ENCODE data around the gene PRIMPOL. TPM values are rescaled to one million over a fixed set of nuclear protein-coding genes. Genes with fewer than 3 reads are reported as not detected.

The PRIMPOL gene
- total and polyA plus RNA-seq, 2 of the 4 experiments (the other 2 are of a cell fraction) = 5.6 to 8.8 TPM

DNA sequence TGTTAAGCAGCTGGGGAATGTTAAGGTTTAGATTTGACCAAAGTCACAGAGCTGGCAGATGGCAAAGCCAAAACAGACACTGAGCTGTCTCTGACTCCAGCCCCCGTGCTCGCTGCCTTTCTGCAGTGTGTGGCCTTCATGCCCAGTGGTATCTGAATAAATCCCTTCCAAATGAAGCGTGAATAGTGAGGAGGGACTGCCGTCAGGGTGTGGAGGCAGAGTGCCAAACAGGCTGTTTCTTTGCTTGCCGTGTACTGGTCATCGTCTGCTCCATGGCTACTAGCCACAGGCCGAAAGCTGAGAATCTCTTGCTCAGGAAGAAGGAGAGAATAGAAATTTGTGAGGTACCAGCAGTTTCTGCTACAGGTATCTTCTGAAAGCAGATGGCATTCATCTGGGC lies 19.7 kb downstream of the PRIMPOL start:
- peaks cover 16% of the 10 kb centered on the region for H3K36me3 ChIP-seq (ENCODE audit: control insufficient read depth, insufficient read depth, low read length)
- H4K91ac ChIP-seq (ENCODE audit: insufficient read depth, low read depth, low read length) = no peak overlapping the region
- no peak overlapping the region for H2AFZ ChIP-seq (replicated peaks; ENCODE audit: low read length, poor library complexity)
- H3K27ac ChIP-seq (ENCODE audit: insufficient read depth, low read length) = no peak overlapping the region
- no peaks in the 10 kb centered on the region for H3K27me3 ChIP-seq (ENCODE audit: control insufficient read depth, insufficient read depth, low read length)
- 0 out of 2 replicates have a peak, but pooled peaks cover 9% of the 10 kb centered on the region for H3K9me1 ChIP-seq (ENCODE audit: insufficient read depth, low read length)
- DNase-seq (no peak), ATAC-seq (ENCODE audit: low read depth) (no peak)
- no peak overlapping the region for H2BK15ac ChIP-seq (ENCODE audit: low read depth, low read length)
- no peak overlapping the region for H3K18ac ChIP-seq (ENCODE audit: low read depth, low read length)
- no peak overlapping the region for H4K8ac ChIP-seq (ENCODE audit: low read depth in 2 of 2, low read length in 2 of 2)
- ChIA-PET POLR2A (ENCODE audit: unreplicated experiment) (no interaction called here), CTCF (interaction anchor here (1.0 kb wide), 1 partner anchor 10 kb away, joined by 3 read pairs; no protein-coding TSS in a partner anchor)
- H3K4me3 ChIP-seq (ENCODE audit: insufficient read depth, low read depth, low read length) = no peak overlapping the region
- no peaks in the 10 kb centered on the region for H4K20me1 ChIP-seq (ENCODE audit: insufficient read depth, low read length)
- TF ChIP-seq, protein P1, sequence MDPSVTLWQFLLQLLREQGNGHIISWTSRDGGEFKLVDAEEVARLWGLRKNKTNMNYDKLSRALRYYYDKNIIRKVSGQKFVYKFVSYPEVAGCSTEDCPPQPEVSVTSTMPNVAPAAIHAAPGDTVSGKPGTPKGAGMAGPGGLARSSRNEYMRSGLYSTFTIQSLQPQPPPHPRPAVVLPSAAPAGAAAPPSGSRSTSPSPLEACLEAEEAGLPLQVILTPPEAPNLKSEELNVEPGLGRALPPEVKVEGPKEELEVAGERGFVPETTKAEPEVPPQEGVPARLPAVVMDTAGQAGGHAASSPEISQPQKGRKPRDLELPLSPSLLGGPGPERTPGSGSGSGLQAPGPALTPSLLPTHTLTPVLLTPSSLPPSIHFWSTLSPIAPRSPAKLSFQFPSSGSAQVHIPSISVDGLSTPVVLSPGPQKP (IDR thresholded peaks at IDR 0.05; ENCODE audit: borderline replicate concordance, low read depth, low read length) = no peak
- no peak for TF ChIP-seq CEBPB (IDR thresholded peaks at IDR 0.05; ENCODE audit: low read depth, low read length)
- TF ChIP-seq NFE2L2 (IDR thresholded peaks at IDR 0.05; ENCODE audit: low read depth, low read length) = no peak
- TF ChIP-seq CTCF (conservative IDR thresholded peaks at IDR 0.05; ENCODE audit: low read depth, low read length) = no peak
- TF ChIP-seq SMC3 (IDR thresholded peaks at IDR 0.05; ENCODE audit: low read depth, low read length) = no peak
- no peak for TF ChIP-seq MXI1 (IDR thresholded peaks at IDR 0.05; ENCODE audit: borderline replicate concordance, low read depth, low read length)
- TF ChIP-seq BHLHE40 (IDR thresholded peaks at IDR 0.05; ENCODE audit: low read depth, low read length) = no peak
- TF ChIP-seq, protein P2, sequence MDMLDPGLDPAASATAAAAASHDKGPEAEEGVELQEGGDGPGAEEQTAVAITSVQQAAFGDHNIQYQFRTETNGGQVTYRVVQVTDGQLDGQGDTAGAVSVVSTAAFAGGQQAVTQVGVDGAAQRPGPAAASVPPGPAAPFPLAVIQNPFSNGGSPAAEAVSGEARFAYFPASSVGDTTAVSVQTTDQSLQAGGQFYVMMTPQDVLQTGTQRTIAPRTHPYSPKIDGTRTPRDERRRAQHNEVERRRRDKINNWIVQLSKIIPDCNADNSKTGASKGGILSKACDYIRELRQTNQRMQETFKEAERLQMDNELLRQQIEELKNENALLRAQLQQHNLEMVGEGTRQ (IDR thresholded peaks at IDR 0.05; ENCODE audit: low read depth, low read length) = no peak
- TF ChIP-seq MAFK (IDR thresholded peaks at IDR 0.05; ENCODE audit: low read depth, low read length) = no peak
- no peak for TF ChIP-seq POLR2A (IDR thresholded peaks at IDR 0.05; ENCODE audit: low read depth, low read length)
- TF ChIP-seq CHD1 (IDR thresholded peaks at IDR 0.05; ENCODE audit: low read depth, low read length) = no peak
- TF ChIP-seq RFX5 (IDR thresholded peaks at IDR 0.05; ENCODE audit: low read depth, low read length) = no peak
- TF ChIP-seq FOS (IDR thresholded peaks at IDR 0.05; ENCODE audit: low read depth, low read length) = no peak
- TF ChIP-seq RAD21 (IDR thresholded peaks at IDR 0.05; ENCODE audit: low read length) = no peak
- TF ChIP-seq MAZ (IDR thresholded peaks at IDR 0.05; ENCODE audit: borderline replicate concordance, low read depth, low read length) = no peak
- no peak for TF ChIP-seq RCOR1 (IDR thresholded peaks at IDR 0.05; ENCODE audit: insufficient replicate concordance, low read length)
- no peak overlapping the region for H2BK5ac ChIP-seq (ENCODE audit: low read depth, low read length, poor library complexity, severe bottlenecking)
- peaks cover 9% of the 10 kb centered on the region for H3K4me1 ChIP-seq (ENCODE audit: control insufficient read depth, insufficient read depth, low read length)
- H2AK9ac ChIP-seq (replicated peaks; ENCODE audit: low read depth, low read length, poor library complexity) = no peak overlapping the region
- BruUV-seq (replicated peaks) = no TSS peak
- no peak overlapping the region for H2AK5ac ChIP-seq (ENCODE audit: low read depth, low read length)
- H3K79me1 ChIP-seq (ENCODE audit: low read depth in 1 of 2, low read length in 2 of 2) = no peaks in the 10 kb centered on the region; a peak in 1 of 4 replicates
- dilution Hi-C loops (cut with HindIII; ENCODE audit: low sequenced_read_pairs, unreplicated experiment) (no loop called here), in situ Hi-C loops (cut with MboI; ENCODE audit: low sequenced_read_pairs) (no loop called here), intact Hi-C loops (cut with micrococcal nuclease) (no loop called here)
- no peak overlapping the region for H3K23ac ChIP-seq (ENCODE audit: low read depth, low read length)
- H3K9ac ChIP-seq (ENCODE audit: low read depth, low read length) = no peak overlapping the region
- H3K14ac ChIP-seq (replicated peaks; ENCODE audit: low read depth, low read length) = no peak overlapping the region
- H3K56ac ChIP-seq (ENCODE audit: extremely low read depth, insufficient read depth, low read length) = no peak overlapping the region
- 64% methylated on average over 4 of the region's 7 CpGs; no CpG with 5 or more reads in 1 of the 2 experiments for whole genome bisulfite sequencing, 2 experiments (ENCODE audit: extremely low coverage in 2 of 2, insufficient read length in 1 of 2)
- no peak overlapping the region for H2BK20ac ChIP-seq (ENCODE audit: low read depth, low read length)
- H3K4ac ChIP-seq (ENCODE audit: low read depth, low read length) = no peak overlapping the region
- H4K5ac ChIP-seq (ENCODE audit: low read depth, low read length) = no peak overlapping the region
- H3K4me2 ChIP-seq (ENCODE audit: low read depth, low read length) = no peak overlapping the region
- no peak overlapping the region for H2BK120ac ChIP-seq (ENCODE audit: low read depth, low read length)
- H3K9me3 ChIP-seq (ENCODE audit: control insufficient read depth, insufficient read depth, low read length) = no peaks in the 10 kb centered on the region

Data from IMR-90 (cell line).